Loucy (cell line): Measurements from ENCODE around the gene LAMB4.

Source experiments
- H2AFZ ChIP-seq: fragments of 200-600 bp; sonication (generic); 2 replicates; pipeline ENCODE4 v1.6.0; 2016; ENCODE audit warnings: antibody characterized with exemption, mild to moderate bottlenecking, low read length, moderate library complexity
- H3F3A ChIP-seq: fragments of 200-600 bp; 2 replicates; pipeline ENCODE4 v1.6.0; 2016; ENCODE audit warnings: antibody characterized with exemption, low read depth, mild to moderate bottlenecking
- H3K27me3 ChIP-seq: fragments of 200-600 bp; sonication (generic); 2 replicates; pipeline ENCODE4 v1.6.1; 2014; ENCODE audit warnings: low read length, mild to moderate bottlenecking; ENCODE audit not compliant: insufficient read depth, poor library complexity, severe bottlenecking
- H3K36me3 ChIP-seq: fragments of 200-600 bp; sonication (generic); 2 replicates; pipeline ENCODE4 v1.6.1; 2016; ENCODE audit warnings: low read length; ENCODE audit not compliant: insufficient read depth
- H3K4me1 ChIP-seq: fragments of 200-600 bp; sonication (generic); 2 replicates; pipeline ENCODE4 v1.5.1; 2014; ENCODE audit warnings: low read length, mild to moderate bottlenecking; ENCODE audit not compliant: insufficient read depth, poor library complexity, severe bottlenecking
- H3K4me2 ChIP-seq: fragments of 200-600 bp; sonication (generic); 2 replicates; pipeline ENCODE4 v1.6.0; 2014; ENCODE audit warnings: antibody characterized with exemption, low read length, low read depth, mild to moderate bottlenecking; ENCODE audit not compliant: poor library complexity, severe bottlenecking
- H3K4me3 ChIP-seq: fragments of 200-600 bp; sonication (generic); 2 replicates; pipeline ENCODE4 v1.5.1; 2014; ENCODE audit warnings: low read length, mild to moderate bottlenecking, mixed read lengths; ENCODE audit not compliant: poor library complexity, severe bottlenecking
- H3K79me2 ChIP-seq: fragments of 200-600 bp; sonication (generic); 2 replicates; pipeline ENCODE4 v1.6.1; 2014; ENCODE audit warnings: low read length; ENCODE audit not compliant: insufficient read depth
- H3K9ac ChIP-seq: fragments of 200-600 bp; sonication (generic); 2 replicates; pipeline ENCODE4 v1.6.0; 2014; ENCODE audit warnings: mild to moderate bottlenecking, low read depth, low read length, moderate library complexity; ENCODE audit not compliant: poor library complexity, severe bottlenecking
- H3K9me2 ChIP-seq: fragments of 200-600 bp; sonication (generic); replicated peaks from 2 replicates; pipeline ENCODE4 v1.6.1; 2016; ENCODE audit warnings: low read depth, low read length, mixed read lengths
- H3K9me3 ChIP-seq: fragments of 200-600 bp; sonication (generic); 2 replicates; pipeline ENCODE4 v1.6.1; 2014; ENCODE audit warnings: mild to moderate bottlenecking, antibody characterized with exemption, low read length, low read depth; ENCODE audit not compliant: insufficient read depth
- H4K20me1 ChIP-seq: fragments of 200-600 bp; sonication (generic); 2 replicates; pipeline ENCODE4 v1.6.0; 2014; ENCODE audit warnings: antibody characterized with exemption, low read length, mild to moderate bottlenecking; ENCODE audit not compliant: insufficient read depth, poor library complexity, severe bottlenecking
- CTCF ChIP-seq: fragments of 200-600 bp; sonication (generic); conservative IDR thresholded peaks from 2 replicates; pipeline ENCODE4 v1.5.1; 2014; ENCODE audit warnings: mild to moderate bottlenecking, antibody characterized with exemption, low read length
- EZH2phosphoT487 ChIP-seq: fragments of 200-600 bp; IDR thresholded peaks from 2 replicates; pipeline ENCODE4 v1.6.1; 2018; ENCODE audit warnings: antibody characterized with exemption, mild to moderate bottlenecking, moderate library complexity, borderline replicate concordance

LAMB4 gene

GRCh38 chr7:108128514-108128913 lies 1.6 kb downstream of the LAMB4 start:
- H3K79me2 ChIP-seq = no peaks in the 10 kb centered on the region
- H2AFZ ChIP-seq = no peak overlapping the region

GRCh38 chr7:108127461-108127860 lies 2.7 kb downstream of the LAMB4 start:
- Histone ChIP-seq H3K79me2 (no peaks in the 10 kb centered on the region), H3K4me3 (no peak overlapping the region)

More at GRCh38 chr7:108128514-108128913, 1.6 kb downstream of the LAMB4 start:
- H3K4me1 ChIP-seq = no peaks in the 10 kb centered on the region
- TF ChIP-seq CTCF (no peak), EZH2phosphoT487 (no peak)
- no peaks in the 10 kb centered on the region for H3K9me2 ChIP-seq
- no peaks in the 10 kb centered on the region for H3F3A ChIP-seq
- H3K4me3 ChIP-seq = no peak overlapping the region
- H3K9ac ChIP-seq = no peak overlapping the region
- no peaks in the 10 kb centered on the region for H3K36me3 ChIP-seq
- no peaks in the 10 kb centered on the region for H4K20me1 ChIP-seq
- H3K27me3 ChIP-seq = no peaks in the 10 kb centered on the region
- H3K9me3 ChIP-seq = no peaks in the 10 kb centered on the region
- no peak overlapping the region for H3K4me2 ChIP-seq

GRCh38 chr7:108124820-108125219 lies 5.3 kb downstream of the LAMB4 start:
- Histone ChIP-seq H3K36me3 (no peaks in the 10 kb centered on the region), H3K27me3 (no peaks in the 10 kb centered on the region), H4K20me1 (no peaks in the 10 kb centered on the region), H3K4me2 (no peak overlapping the region), H3K9ac (no peak overlapping the region), H3K79me2 (no peaks in the 10 kb centered on the region), H2AFZ (no peak overlapping the region), H3K4me1 (no peaks in the 10 kb centered on the region), H3F3A (no peaks in the 10 kb centered on the region), H3K9me3 (no peaks in the 10 kb centered on the region), H3K4me3 (no peak overlapping the region), H3K9me2 (no peaks in the 10 kb centered on the region)
- no peak for TF ChIP-seq CTCF
- TF ChIP-seq EZH2phosphoT487 = no peak

More at GRCh38 chr7:108127461-108127860, 2.7 kb downstream of the LAMB4 start:
- Histone ChIP-seq H3K9me3 (no peaks in the 10 kb centered on the region), H2AFZ (no peak overlapping the region), H3F3A (no peaks in the 10 kb centered on the region), H3K9me2 (no peaks in the 10 kb centered on the region), H3K36me3 (no peaks in the 10 kb centered on the region), H3K27me3 (no peaks in the 10 kb centered on the region), H3K9ac (no peak overlapping the region), H3K4me1 (no peaks in the 10 kb centered on the region), H3K4me2 (no peak overlapping the region), H4K20me1 (no peaks in the 10 kb centered on the region)
- TF ChIP-seq EZH2phosphoT487 (no peak), CTCF (no peak)
